CD4-positive, alpha-beta T cell treated with Interleukin-10 for 1 hour (primary cell): ENCODE data around the gene CNST.
A peak's percentile ranks its signal among the peaks of the same experiment; 100 is the strongest.

Experiments
- DNase-seq: peaks from one replicate; pipeline ENCODE4 v3.0.0-alpha.2; 2020

CNST gene

GRCh38 chr1:246566128-246566812 lies at the start of gene CNST, which contains the start of gene TFB2M:
Gene CNST, plus strand, starts transcription at chr1:246566456. Its CDS starts 25,107 bp downstream, at chr1:246591563.
Gene TFB2M, minus strand, starts transcription at chr1:246566261. Its CDS starts 123 bp downstream, at chr1:246566138.
- DNase-seq = peak; percentile 94

GRCh38 chr1:246517391-246517790 lies 48.9 kb upstream of the CNST start:
- DNase-seq = no peak

GRCh38 chr1:246518456-246519205 lies 47.6 kb upstream of the CNST start:
- DNase-seq = no peak

- DNase-seq = no peak
These were observed 46.7 kb upstream of the CNST start for GRCh38 chr1:246519514-246519913.

GRCh38 chr1:246526380-246526779 lies 39.9 kb upstream of the CNST start:
- no peak for DNase-seq

GRCh38 chr1:246526915-246527314 lies 39.3 kb upstream of the CNST start:
- no peak for DNase-seq

- DNase-seq = no peak
These were observed 38.7 kb upstream of the CNST start for GRCh38 chr1:246527402-246528088.

GRCh38 chr1:246528933-246529731 lies 37.1 kb upstream of the CNST start:
- no peak for DNase-seq

- DNase-seq = no peak
These were observed 35.8 kb upstream of the CNST start for GRCh38 chr1:246530482-246530881.

- DNase-seq = no peak
These were observed 33.7 kb upstream of the CNST start for GRCh38 chr1:246532519-246532918.

GRCh38 chr1:246533371-246533905 lies 32.8 kb upstream of the CNST start:
- no peak for DNase-seq

- DNase-seq = no peak
These were observed 32.1 kb upstream of the CNST start for GRCh38 chr1:246534114-246534513.

GRCh38 chr1:246537441-246537840 lies 28.8 kb upstream of the CNST start:
- no peak for DNase-seq

GRCh38 chr1:246537887-246538286 lies 28.4 kb upstream of the CNST start:
- no peak for DNase-seq

- no peak for DNase-seq
These were observed 25.3 kb upstream of the CNST start for GRCh38 chr1:246540738-246541491.

GRCh38 chr1:246544001-246544400 lies 22.3 kb upstream of the CNST start:
- no peak for DNase-seq

GRCh38 chr1:246549665-246550064 lies 16.6 kb upstream of the CNST start:
- no peak for DNase-seq

GRCh38 chr1:246550402-246550801 lies 15.9 kb upstream of the CNST start:
- DNase-seq = no peak

- DNase-seq = no peak
These were observed 14.1 kb upstream of the CNST start for GRCh38 chr1:246552110-246552509.

- DNase-seq = no peak
These were observed 12.1 kb upstream of the CNST start for GRCh38 chr1:246554201-246554600.

GRCh38 chr1:246558041-246558440 lies 8.2 kb upstream of the CNST start:
- DNase-seq = no peak

- no peak for DNase-seq
These were observed 6.9 kb upstream of the CNST start for GRCh38 chr1:246559310-246559709.
